ENCODE results near the gene CD1B.
"Not testable (repeated sequence)": the region's sequence is repeated elsewhere in the genome, so short reads cannot be mapped to it uniquely, and the experiment has no call there.

The CD1B gene

DNA sequence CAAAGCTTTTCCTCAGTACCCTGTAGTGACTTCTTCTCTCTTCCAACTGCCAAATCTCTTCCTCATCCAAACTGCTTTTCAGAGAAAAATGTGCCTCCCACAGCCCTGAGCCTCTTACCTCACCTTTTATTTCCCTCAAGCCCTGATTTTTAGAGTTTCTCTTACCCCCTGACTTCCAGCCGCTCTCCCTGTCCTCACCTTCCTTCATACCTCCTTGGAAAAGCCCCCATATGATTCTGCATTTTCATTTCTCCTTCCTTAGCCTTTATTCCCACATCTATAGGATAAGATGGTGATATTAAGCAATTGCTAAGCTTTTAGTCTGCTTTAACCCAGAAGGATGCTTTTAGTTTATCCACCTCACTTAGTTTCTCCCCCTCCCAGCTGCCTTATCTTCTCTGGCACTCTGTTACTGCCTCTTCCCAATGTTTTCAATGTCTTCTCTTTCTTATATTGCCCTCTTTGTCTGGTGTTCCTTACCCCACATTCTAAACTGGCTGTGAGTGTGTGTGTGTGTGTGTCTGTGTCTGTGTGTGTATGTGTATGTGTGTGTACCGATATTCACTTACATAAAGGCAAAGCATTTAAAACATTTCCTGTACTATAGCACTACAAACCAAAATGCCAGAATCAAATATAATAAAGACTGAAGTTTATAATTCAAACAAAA is at the start of gene CD1B:
CD1B (minus strand) TSS at position 51 of the 670 bp plus-strand sequence. CDS start 108 bp downstream, outside the sequence.
- DNase-seq = no peak

DNA sequence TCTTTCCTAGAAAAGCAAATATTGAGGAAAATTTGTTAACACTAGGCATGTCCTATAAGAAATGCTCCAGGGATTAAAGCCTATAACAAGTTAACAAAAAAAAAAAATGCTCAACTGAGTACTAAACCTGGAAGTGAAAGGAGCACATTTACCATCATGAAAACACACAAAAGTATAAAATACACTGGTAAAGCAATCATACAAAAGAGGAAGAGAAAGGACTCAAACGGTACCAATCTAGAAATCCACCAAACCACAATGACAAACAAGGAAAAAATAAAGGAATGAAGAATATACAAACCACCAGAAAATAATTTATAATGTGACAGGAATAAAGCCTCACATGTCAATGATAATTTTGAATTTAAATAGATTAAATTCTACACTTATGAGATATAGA is 43.5 kb upstream of the CD1B start:
- no peak for DNase-seq

DNA sequence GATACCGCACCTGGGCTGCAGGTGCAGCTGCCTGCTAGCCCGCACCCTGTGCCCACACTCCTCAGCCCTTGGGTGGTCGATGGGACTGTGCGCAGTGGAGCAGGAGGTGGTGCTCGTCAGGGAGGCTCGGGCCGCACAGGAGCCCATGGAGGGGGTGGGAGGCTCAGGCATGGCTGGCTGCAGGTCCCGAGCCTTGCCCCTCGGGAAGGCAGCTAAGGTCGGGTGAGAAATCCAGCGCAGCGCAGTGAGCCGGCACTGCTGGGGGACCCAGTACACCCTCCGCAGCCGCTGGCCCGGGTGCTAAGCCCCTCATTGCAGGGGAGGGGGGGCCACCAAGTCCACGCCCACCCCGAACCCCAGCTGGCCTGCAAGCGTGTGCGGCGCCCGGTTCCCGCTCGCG is 42.8 kb upstream of the CD1B start:
- not testable (repeated sequence) for DNase-seq

DNA sequence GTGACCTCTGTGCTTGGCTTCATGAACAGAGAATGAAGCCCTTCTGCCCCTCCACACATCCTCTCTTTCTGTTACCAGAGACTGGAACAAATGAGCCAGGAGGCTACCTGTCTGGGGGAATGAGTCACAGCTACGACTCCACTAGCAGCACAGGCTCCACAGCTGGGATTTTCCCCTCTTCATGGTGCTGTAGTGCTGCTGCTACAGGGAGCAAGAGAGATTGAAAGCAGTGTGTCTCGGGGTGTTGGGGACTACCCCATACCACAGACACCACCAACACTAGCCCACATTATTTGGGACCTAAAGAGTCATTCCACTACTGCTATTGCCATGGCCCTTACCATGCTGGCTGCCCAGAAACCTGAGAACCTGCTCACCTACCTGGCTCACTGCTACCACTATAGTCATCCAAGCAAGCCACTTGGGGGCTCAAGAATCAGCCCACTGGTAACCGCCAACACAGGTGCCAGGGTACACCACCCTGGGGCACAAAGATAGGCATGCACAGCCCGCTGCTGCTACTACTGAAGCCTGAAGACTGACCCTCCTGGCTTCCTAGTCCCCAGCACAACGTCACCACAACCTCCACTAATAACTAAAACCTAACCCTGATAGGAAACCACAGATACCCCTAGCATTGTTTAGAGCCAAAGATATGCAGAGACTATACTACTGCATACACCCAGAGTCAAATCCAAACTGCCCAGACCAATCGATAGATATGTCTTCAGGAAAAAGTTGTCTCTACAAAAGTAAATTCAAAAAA is 40.0 kb upstream of the CD1B start:
- no peak for DNase-seq

DNA sequence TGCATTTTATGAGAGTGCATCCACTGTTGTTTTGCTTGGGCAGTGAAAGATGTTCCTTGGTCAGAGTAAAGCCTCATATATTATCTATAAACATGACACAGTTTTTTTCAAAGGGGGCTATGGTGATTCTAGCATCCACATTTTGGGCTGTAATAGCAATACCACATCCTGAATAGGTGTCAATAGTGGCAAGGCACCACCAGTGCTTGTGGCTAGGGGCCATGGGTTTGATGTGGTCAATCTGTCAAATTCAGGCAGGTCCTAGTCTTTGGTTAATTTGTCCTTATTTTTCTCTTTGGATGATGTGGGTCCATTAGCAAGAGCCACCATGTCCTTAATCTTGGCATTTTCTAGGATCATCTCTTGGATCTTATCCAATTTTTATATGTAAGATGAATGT is 35.5 kb upstream of the CD1B start:
- no peak for DNase-seq

DNA sequence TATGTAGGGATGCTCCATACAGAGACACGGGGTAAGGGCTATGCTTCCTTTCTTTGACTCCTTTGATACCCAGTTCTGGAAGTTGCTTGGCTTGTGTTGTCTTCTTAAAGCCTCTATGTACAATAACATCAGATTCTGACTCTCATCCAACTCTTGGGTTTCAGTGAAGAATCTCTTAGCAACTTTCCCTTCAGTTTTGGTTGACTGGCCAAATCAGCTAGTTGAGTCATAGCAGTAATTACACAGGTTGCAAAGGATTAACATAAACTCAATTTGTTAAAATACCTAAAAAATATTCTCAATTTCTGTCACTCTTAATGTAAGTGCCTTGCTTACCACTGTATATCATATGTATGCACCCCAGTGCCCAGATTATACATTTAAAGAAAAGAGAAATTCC is 31.6 kb upstream of the CD1B start:
- DNase-seq = no peak

DNA sequence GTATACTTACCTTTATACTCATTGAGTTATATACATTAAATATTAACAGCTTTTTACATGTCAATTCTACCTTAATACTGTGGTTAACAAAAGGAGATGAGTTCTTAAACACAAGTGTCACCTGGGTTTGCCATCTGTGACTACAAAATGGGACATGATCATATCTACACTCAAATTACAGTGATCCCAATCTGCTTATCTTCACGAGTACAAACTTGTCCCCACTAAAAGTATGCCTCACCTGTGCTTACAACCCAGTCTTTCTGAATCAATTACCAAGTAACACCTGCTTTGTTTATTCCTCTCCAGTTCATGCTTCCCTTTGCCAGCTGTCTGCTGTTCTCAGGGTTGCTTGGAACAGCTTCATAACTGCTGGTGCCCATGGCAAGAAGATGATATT is 31.2 kb upstream of the CD1B start:
- no peak for DNase-seq

DNA sequence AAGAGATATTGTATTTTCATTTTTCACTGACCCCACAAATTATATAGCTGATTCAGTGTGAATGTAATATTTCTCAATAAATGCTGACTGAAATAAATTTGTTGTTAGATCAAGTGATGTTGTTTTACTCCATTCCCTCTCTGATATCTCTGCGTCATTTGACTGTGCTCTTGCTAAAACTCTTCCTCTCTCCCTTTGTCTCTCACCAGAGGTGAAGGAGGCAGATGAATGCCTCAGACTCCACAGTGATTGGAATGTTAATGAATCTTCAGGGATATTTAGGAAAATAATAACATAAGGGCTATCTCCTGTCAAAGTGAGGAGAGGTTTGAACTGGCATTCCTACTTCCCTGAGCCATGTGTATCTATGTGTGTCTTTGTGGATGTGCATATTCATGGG is 26.1 kb upstream of the CD1B start:
- DNase-seq = no peak

DNA sequence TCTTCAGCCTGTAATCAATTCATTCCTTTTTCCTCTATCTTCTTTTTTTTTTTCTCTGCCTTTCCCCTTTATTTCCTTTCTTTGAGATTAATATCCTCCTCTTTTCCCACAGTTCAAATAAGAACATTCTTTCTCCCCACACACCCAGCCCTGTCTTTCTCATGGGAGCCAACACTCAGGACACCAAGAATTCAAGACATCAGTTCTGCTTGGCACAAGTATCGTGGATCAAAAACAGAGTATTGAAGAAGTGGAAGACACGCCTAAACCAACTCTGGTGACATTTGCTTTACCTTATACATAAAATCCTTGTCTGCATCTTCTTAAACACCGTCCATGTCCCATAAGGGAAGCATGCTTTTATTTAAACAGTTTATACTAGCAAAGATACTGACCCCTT is 25.3 kb upstream of the CD1B start:
- no peak for DNase-seq

DNA sequence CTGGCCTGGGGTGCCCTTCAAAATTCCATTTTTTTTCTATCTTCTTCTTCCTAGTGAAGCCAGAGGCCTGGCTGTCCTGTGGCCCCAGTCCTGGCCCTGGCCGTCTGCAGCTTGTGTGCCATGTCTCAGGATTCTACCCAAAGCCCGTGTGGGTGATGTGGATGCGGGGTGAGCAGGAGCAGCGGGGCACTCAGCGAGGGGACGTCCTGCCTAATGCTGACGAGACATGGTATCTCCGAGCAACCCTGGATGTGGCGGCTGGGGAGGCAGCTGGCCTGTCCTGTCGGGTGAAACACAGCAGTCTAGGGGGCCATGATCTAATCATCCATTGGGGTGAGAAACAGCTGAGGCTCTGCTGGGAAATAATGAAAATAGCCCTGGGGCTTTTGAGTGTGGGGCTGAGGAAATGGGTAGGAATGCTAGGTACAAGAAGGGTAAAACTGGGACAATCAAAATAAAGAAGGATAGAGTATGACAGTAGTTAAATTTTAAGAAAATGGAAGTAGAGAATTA is 24.5 kb upstream of the CD1B start:
- DNase-seq = no peak

DNA sequence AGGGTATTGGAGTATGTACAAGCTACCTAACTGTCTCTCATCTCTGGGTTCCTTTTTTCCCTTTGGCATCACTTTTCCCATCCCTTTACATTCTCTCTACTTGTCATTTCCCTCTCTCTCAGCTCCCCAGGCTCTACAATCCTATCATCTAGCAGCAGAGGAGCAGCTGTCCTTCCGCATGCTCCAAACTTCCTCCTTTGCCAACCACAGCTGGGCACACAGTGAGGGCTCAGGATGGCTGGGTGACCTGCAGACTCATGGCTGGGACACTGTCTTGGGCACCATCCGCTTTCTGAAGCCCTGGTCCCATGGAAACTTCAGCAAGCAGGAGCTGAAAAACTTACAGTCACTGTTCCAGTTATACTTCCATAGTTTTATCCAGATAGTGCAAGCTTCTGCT is 22.9 kb upstream of the CD1B start:
- no peak for DNase-seq

DNA sequence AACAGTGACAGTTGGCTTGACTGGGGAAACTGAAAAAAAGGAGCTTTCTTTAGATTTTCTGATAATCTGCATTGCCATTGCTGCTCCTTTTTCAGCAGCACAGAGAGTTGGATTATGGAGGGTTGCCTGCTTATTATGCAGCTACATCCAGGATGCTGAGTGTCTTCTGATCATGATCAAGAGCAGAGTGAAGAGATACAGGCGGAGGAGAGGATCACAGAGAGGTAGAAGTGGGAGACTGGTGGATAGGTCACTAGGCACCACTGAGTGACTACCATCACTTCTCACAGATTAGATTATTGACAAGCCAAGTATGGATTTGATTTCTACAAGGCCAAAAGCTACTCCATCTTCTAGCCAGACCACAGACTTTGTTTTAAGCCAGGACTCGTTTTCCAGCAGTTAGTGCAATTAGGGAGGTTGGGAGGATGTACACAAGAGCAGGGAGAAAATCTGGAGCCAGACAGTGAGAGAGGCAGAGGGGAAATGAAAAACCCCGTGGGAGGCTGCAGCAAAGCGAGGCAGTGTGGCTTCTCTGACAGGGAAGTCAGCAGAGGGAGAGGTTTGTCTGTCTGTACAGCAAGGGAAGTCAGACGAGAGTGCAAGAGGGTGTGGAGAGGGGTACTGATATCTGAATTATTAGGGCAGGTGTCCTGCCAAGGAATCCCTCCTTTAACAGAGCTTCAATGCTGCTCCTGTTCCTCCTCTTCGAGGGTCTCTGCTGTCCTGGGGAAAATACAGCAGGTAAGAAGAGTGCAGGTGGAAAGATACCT is 22.2 kb upstream of the CD1B start, which contains the start of gene CD1E:
CD1E (plus strand) TSS at position 592 of the 773 bp plus-strand sequence; CDS start at position 687, 95 bp downstream.
- DNase-seq = no peak

DNA sequence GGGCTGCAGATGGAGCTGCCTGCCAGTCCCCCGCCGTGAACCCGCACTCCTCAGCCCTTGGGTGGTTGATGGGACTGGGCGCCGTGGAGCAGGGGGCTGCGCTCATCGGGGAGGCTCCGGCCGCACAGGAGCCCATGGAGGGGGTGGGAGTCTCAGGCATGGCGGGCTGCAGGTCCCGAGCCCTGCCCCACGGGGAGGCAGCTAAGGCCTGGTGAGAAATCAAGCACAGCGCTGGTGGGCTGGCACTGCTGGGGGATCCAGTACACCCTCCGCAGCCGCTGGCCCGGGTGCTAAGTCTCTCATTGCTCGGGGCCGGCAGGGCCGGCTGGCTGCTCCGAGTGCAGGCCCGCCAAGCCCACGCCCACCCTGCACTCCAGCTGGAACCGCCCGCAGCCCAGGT is 17.6 kb upstream of the CD1B start:
- not testable (repeated sequence) for DNase-seq

DNA sequence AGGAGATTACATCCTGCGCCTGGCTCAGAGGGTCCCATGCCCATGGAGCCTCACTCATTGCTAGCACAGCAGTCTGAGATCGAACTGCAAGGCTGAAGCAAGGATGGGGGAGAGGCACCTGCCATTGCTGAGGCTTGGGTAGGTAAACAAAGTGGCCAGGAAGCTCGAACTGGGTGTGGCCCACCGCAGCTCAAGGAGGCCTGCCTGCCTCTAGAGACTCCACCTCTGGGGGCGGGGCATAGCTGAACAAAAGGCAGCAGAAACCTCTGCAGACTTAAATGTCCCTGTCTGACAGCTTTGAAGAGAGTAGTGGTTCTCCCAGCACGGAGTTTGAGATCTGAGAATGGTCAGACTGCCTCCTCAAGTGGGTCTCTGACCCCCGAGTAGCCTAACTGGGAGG is 5.1 kb upstream of the CD1B start:
- DNase-seq = not testable (repeated sequence)

DNA sequence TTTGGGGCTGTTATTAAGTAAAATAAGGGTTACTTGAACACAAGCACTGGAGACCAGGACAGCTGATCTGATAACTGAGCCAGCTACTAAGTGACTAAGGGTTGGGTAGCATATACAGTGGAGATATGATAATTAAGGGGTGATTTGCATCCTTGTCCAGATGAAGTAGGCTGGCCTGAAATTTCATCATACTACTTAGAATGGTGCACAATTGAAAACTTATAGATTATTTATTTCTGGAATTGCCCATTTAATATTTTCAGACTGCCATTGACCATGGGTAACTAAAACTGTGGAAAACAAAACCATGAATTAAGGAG is 3.8 kb upstream of the CD1B start:
- no peak for DNase-seq

DNA sequence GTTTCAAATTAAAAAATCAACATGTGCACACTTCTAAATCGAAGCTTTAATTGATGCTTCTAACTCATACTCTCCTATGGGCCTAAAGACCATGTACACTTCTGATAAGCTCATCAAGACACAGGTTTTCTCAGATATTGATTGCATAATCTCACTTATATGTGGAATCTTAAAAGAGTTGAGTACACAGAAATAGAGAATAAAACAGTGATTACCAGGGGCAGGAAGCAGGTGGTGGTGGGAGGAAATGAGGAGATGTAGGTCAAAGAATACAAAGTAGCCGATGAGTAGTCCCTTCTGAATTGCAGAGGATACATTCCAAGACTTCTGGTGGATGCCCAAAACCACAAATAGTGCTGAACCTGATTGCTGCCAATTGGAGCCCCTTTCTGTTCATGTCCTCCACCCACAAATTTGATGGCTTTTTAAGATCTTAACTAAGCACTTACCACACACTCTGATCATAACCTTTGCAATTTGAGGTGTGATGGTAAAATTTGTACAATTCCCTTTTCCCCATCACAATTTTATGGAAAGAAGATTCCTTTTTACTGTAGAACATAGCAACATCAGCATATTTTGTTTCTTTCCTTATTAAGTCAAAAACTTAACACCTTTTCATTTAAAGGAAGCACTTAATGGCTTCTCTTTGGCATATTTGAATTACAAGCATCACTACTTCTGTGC is 3.3 kb upstream of the CD1B start:
- DNase-seq = no peak

DNA sequence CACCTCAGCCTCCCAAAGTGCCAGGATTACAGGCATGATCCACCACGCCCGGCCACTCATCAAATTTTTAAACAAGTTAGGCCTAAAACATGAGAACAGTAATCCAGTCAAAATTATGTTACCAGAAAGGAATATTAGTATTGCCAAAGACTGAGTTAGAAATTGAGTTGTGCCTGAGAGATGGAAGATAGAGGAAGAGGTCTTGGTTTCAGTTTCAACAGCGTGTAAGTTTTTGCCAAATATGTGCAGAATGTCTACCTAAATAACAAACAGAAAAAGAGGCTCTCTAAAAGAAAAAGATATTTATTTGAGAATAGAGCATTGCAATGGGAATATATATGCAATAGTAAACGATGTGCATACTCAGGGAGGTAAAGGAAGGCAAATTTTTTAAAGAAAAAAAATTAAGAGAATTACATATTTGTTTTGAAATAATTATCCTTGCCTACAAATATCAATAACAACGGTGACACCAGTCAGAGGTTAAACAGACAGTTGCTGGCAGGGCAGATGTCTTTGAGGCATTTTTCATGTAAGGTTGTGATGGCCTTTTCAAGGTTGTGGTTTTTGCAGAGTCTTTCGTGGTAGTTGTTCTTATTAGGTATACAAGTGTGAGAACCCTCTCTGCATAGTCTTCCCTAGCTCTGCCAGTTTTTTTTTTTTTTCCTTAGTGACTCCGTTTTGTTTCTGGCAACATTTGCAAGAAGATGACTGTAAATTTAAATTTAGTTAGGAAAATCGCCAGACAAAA is 2.2 kb upstream of the CD1B start:
- DNase-seq = no peak

DNA sequence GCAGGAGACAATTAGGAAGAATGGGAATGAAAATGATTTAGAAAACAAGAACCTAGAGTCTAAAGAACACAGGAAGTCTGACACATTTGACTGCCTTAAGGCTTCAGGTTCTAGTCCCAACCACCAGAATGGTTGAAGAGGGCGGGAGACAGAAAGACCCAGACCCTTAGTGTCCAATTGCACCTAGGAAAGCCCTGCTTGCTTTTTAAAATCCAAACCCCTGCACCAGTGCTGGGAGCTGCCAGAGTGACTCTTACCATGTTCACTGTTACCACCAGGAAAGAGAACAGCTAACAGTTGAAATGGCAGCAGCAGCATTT is 265 bp downstream of the CD1B start:
- DNase-seq = no peak

DNA sequence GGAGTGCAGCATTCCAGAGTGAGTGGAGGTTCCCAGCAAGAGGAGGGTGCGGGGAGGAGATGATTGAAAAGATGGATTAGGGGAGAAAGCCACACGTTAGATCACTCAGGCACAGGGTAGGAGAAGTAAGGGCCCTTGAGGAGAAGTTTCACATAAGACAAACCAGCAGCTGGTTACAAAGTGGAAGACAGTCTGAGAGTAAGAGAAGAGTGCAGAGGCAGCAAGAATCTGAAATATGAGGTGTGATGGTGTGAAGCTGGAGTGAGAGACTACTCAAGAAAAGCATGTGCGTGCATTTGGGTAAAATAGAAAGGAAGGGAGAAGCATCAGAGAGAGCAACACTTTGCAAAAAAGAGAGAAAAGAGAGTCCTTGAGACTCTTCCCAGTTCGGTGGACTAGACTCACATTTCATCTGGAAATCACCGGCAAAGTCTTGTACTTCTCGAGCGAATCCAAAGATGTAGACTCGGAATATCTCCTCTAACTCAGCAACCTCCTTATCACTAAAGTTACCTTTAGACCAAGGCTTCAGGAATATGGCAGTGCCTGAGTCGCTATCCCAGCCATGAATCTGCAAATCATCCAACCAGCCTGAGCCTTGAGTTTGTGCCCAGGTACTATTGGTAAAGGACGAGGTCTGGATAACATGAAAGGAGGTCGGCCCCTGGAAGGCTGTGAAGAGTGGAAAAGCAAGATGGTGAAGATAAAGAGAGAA is 783 bp downstream of the CD1B start:
- no peak for DNase-seq

DNA sequence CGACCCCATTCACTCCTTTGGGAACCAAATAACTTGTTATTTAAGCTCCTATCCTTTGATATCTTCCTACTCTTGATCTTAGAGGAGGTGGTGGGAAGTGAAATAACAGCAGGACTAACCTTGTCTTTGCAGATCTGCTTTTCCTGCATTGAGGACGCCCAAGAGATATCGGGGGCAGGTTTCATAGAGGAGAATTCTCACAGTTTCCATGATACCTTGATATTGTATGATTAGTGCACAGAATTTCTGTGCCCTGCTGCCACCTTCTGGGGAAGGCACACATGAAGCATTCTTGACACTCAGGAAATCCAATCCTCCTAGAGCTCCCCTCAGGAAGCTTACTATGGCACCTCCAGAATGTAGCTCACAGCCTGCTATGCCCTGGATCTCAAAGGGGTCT is 1.6 kb downstream of the CD1B start:
- no peak for DNase-seq

DNA sequence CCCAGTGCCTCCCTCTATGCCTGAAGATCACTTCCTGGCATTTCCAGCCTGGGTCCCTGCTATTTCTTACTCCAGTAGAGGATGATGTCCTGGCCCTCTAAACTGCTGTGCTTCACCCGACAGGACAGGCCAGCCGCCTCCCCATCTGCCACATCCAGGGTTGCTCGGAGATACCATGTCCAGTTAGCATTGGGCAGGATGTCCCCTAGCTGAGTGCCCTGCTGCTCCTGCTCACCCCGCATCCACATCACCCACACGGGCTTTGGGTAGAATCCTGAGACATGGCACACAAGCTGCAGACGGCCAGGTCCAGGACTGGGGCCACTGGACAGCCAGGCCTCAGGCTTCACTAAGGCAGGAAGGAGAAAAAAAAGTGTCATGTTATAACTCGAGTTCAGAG is 2.0 kb downstream of the CD1B start:
- no peak for DNase-seq

DNA sequence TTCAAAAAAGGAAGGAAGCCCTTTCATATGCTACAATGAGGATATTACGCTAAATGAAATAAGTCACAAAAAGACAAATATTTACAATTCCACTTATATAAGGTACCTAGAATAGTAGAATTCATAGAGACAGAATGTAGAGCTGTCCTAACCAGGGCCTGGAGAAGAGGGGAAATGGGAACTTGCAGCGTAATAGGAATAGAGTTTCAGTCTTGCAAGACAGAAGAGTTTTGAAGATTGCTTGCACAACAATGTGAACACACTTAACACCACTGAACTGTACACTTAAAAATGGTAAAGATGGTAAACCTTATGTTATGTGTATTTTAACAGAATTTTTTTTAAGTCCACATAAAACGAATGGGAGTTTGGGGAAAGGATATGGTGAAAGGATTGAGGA is 2.9 kb downstream of the CD1B start:
- DNase-seq = no peak
